Stimulated activated CD4-positive, alpha-beta T cell treated with anti-CD3 and anti-CD28 coated beads, Interleukin-4, amount 100 ng/mL, for 1 hour (primary cell): ENCODE measurements around the gene CDK11B.
"Not testable (repeated sequence)": the region's sequence is repeated elsewhere in the genome, so short reads cannot be mapped to it uniquely, and the experiment has no call there.

Source experiments
- DNase-seq: peaks from one replicate; pipeline ENCODE4 v3.0.0-alpha.2; 2020

Gene CDK11B

DNA sequence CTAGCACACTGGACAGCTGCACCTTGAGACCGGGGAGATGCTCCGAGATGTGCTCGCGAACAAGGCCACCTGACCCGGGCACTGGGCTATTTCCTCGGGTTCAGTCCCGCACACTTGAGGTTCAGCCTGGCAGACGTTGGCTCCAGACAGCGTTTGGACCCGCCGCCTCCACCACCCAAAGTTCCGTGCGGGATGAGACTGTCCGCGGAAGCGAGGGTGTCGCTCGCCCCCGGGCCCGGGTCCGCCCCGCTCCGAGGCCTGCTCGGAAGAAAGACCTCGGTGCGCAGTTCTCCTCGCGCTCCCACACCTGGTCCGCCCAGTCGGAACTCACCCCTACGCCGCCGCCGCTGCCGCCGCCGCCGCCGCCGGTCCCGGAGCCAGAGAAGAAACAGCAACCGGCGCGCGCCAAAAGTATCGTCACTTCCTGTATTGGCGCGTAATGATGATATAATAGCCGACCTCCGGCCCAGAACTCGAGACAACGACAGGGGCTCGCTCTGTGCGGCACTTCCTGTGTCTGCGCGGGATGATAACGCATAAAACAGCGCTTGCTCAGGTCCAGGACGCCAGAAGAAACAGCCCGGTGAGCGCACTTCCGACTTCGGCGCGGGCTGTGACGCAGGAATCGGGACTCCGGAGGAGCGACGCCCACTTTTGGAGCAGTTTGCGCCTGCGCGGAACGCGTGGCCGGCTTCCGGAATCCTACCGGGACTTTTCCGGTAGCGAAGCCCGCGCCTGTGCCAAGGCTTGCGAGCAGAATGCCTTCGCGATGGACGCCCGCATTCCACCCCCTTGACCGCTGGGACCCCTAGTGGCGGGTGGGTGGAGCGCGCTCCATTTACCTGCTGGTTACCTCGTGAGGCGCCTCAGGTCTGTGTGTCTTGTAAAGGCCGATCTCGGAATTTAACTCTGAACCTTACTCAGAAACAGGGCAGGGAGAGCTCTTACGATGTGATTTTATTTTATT, at the start of gene CDK11B:
Gene CDK11B (minus strand): TSS at position 422 of the 967 bp plus-strand sequence. CDS start 1,519 bp downstream, outside the sequence.
- DNase-seq: peak; percentile 99

- not testable (repeated sequence) for DNase-seq
Observed at GRCh38 chr1:1707897-1708296, 49.1 kb upstream of the CDK11B start.

DNA sequence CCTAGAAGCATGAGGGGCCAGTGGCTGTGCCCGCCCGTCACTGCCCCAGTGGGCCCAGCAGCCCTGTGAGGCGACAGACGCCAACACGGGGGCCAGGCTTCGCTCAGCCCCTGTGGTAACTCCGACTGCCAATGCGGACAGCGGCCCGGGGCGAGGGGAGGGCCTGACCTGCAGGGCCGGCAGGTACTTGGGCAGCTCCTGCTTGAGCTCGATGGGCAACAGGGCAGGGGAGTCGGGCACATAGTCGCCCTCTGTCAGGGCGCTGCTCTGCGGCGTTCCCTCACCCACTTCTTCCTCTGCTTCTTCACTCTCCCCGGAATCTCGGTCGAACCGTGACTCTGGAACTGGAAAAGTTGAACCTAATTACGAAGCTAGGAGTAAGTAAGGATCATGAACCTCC, 48.4 kb upstream of the CDK11B start:
- DNase-seq: not testable (repeated sequence)

GRCh38 chr1:1705623-1706022, 46.8 kb upstream of the CDK11B start:
- not testable (repeated sequence) for DNase-seq

- not testable (repeated sequence) for DNase-seq
Observed at GRCh38 chr1:1704284-1704957, 45.6 kb upstream of the CDK11B start.

- no peak for DNase-seq
Observed at GRCh38 chr1:1703796-1704195, 45.0 kb upstream of the CDK11B start.

GRCh38 chr1:1702506-1702905, 43.7 kb upstream of the CDK11B start:
- not testable (repeated sequence) for DNase-seq

DNA sequence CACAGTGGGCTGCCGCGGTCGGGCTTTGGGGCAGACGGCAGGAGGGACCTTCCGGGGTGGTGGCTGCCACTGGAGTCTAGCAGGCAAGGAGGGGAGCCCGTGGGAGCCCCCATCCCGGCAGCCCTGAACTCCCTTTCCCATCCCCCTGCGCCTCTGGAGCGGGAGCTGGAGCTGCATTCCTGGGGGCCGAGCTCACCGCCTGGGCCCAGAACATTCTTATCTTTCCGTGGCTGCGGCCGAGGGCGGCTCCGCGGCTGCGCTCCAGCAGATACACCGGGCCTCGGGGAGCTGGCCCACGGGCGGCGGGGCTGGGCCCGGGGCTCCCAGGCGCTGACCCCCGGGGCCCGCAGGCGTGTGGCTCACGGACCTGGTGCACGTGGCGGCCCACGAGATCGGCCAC, 41.8 kb upstream of the CDK11B start:
- DNase-seq: not testable (repeated sequence)

GRCh38 chr1:1700067-1700466, 41.3 kb upstream of the CDK11B start:
- not testable (repeated sequence) for DNase-seq

DNA sequence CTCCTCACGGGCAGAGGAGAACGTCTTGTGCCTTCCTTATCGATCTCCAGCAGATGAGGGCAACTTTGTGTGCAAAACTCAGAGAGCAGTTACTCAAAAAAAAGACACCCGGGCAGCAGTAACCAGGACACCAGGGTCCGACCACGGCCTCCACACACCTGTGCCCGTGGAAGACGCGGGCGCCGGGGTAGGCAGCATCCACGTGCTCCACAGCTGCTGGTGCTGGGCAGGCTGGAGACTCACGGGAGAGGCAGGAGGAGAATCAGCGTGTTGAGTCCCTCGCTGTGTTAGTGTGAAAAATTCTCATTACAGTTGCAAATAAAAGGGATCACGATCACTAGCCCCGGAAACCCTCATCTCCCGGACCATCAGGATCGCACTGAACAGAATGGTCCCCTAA, 40.3 kb upstream of the CDK11B start:
- not testable (repeated sequence) for DNase-seq

DNA sequence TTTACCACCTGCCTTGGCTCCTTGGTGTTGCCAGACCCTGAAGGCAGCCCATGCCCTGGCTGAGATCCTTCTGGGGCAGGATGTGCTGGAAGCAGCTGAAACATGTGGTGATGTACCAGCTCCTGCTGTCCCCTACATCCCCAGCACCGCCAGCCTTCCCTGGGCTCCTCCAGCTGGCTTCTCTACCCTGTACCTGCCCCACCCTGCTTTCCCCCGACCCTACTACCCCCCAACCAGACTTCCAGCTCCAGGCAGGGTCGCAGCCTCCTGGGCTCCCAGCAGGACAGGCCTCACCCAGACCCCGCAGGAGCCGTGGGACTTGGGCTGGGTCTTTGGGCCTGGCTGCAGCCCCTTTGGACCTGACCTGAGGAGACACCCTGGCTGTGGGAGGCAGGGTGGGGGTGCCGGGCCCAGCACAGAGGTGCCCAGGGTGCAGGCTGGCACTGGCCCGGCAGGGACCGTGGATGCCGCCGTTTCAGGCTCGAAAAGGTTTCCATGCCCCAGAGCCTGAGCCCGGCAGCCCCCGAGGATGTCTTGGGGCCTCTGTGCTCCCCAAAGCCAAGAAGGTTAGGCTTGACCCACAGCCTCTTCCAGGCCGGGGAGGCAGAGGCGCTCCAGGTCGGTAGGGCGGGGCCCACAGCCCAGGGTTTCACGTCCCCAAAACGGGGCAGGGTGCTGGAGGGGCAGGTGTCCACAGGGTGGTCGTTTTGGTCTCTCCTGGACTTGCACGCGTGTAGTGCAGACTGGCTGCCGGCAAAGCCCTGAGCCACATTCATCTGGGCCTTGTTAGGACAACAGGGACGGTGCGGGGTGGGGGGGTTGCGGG, 38.8 kb upstream of the CDK11B start:
- DNase-seq: not testable (repeated sequence)

DNA sequence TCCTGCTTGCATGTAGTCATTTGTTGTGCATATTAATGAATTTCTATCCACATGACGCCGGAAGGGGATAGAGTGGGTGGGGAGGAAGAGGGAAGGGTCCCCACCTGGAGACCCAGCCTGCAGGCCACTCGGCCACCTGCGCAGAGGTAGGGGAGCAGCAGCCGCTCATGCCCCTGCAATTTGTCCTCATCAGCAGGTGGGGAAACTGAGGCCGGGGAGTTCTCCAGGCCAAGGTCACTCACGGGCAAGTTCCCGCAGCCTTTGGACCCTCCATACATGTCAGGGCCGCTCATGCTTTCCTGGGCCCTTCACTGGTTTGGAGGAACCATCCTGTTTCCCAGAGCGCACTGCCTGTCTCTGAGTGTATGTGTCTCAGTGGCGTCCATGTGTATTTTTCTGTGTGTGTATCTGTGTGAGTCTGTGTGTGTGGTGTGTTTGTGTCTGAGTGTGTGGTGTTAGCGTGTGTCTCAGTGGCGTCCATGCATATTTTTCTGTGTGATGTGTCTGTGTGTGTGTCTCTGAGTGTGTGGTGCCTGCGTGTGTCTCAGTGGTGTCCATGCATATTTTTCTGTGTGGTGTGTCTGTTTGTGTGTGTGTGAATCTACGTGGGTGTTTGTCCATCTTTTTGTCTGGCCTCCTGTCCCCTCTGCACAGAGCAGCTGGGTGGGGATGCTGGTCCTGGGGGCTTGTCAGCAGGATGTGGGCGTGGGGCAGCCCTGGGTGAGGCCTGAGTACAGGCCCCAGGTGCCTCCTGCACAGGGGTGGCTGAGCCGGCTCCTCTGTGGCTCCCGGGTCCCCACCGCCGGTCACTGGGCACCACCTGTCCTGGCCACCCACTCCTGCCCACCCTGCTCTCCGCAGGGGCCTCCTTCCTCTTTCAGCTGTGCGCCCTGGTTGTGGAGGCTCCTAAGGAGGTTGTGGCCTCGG, 37.9 kb upstream of the CDK11B start:
- DNase-seq: not testable (repeated sequence)

DNA sequence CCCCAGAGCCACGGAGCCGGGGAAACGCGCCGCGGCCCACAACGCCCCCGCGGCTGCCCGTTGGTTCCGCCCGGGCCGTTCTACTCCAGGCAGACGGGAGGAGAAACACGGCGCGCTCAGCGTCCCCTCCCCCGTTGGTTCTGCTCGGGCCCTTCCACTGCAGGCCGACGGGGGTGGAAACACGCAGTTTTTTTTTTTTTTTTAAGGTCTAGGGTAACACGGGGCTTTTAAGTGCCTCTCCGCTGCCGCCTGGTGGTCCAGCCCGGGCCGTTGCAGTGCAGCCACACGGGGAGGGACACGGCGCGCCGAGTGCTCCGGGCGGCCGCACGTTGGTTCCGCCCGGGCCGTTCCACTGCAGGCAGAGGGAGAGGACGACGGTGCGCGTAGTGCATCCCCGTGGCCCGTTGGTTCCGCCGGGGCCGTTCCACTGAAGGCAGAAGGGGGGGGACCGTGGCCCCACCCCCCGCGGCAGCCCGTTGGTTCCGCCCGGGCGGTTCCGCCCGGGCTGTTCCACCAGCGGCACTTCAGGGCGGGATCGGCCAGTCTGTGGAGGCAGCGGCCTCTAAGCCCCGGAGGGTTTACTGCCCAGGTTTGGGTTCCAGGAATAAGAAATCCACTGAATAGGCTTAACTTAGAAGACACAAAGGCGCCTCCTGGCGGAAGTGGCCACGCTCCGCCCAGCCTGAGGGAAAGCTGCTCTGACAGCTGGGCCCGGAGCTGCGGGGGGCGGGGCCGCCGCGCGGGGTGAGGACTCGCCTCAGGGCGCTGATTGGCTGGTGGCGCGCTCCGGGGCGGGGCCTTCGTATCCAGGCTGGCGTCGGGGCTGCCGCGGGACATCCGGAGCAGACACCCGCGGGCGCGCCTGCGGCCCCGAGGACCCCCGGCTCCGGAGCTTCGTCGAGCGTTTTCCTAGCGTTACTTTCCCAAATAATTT, 34.2 kb upstream of the CDK11B start, which contains the start of gene SLC35E2B:
Gene SLC35E2B (minus strand): TSS at position 82 of the 934 bp plus-strand sequence. CDS start 16,096 bp downstream, outside the sequence.
- DNase-seq: peak; percentile 93

GRCh38 chr1:1692324-1692713, 33.5 kb upstream of the CDK11B start:
- peak; percentile 77 for DNase-seq

DNA sequence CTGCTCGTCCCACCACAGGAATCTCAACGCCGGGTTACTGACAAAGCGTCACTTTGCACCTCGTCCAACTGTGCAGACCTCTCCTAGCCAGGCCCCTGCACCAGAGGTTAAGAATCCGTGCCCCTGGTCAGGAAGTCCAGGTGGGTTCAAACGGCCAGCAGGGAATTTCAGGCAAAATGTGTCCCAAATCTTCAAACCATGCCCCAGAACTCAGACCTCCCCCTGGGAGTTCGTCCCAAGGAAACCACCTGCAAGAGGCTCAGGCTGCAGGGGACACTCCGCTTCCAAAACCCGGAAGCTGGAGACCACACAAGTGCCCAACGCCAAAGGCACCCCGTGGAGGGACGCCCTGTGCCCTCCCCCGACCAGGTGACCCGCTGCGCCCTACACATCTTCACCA, 32.6 kb upstream of the CDK11B start:
- DNase-seq: not testable (repeated sequence)

DNA sequence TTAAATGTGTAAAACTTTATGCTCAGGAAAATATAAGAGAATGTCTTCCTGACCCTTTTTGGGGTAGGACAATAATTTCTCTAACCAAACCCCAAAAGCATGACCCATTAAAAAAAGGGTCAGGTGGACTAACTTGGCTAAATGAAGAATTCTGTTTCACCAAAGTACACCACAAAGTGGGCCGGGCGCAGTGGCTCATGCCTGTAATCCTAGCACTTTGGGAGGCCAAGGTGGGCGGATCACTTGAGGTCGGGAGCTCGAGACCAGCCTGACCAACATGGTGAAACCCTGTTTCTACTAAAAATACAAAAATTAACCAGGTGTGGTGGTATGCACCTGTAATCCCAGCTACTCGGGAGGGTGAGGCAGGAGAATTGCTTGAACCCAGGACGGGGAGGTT, 30.7 kb upstream of the CDK11B start:
- DNase-seq: not testable (repeated sequence)

GRCh38 chr1:1687846-1688245, 29.0 kb upstream of the CDK11B start:
- DNase-seq: no peak

GRCh38 chr1:1684031-1684681, 25.4 kb upstream of the CDK11B start:
- no peak for DNase-seq

DNA sequence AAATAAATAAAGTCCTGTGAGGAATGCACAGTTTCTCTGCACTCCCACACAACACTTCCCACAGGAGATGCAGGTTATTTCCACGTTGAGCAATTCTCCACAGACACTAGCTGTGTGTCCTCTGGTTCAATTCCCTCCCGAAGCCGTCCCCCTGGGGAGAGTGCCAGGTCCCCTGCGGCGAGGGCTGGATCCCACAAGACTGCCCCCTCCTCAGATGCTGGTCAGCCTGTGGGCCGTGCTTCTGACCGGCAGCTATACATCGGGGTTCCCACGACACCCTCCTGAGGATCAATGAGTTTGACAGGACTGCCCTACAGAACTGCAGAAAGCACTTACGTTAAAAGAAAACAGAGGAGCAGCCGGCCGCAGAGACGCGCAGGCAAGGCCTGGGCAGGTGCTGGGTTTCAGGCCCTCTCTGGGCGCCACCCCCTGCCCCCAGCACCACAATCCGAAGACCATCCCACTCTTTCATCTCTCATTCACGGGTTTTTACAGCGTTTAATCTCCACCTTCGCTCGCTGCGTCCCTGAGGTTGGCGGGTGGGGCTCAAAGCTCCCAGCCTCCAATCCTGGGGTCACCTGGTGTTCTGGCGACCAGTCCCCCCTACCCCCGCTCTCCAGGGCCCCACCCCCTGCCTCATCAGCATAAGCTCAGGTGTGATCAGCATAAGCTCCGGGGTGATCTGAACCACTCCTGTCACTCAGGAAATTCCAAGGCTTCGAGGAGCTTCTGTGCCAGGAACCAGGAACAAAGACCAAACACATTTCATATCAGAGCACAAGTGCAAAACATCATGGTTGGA, 24.5 kb upstream of the CDK11B start:
- DNase-seq: peak; percentile 1
